SK-N-MC (cell line): Measurements from ENCODE around the gene GALR2.

Source experiments
- EZH2 ChIP-seq: fragments of 200-600 bp; sonication (generic); IDR thresholded peaks from one replicate; pipeline ENCODE4 v1.6.1; 2017; ENCODE audit warnings: antibody characterized with exemption
- POLR2AphosphoS5 ChIP-seq: IDR thresholded peaks from 2 replicates; pipeline ENCODE4 v1.6.1; 2012; ENCODE audit warnings: mild to moderate bottlenecking, low read depth, low read length, borderline replicate concordance

GRCh38 chr17:76033139-76033538 lies 41.4 kb upstream of the GALR2 start:
- TF ChIP-seq POLR2AphosphoS5, result no peak
- no peak for TF ChIP-seq EZH2
